Naive thymus-derived CD8-positive, alpha-beta T cell (primary cell): ENCODE results near the gene SLC16A9. TPM values are rescaled to one million over a fixed set of nuclear protein-coding genes. Genes with fewer than 3 reads are reported as not detected.
"Not testable (repeated sequence)": the region's sequence is repeated elsewhere in the genome, so short reads cannot be mapped to it uniquely, and the experiment has no call there.

Experiments used
- ATAC-seq, 2 donors: fragments of 150-1000 bp; cut with Tn5 transposase in 1 of 2; sonication (Bioruptor Pico), chemical (Tn5 transposase) in 1 of 2; 1 replicate in 1 of 2; 2 replicates in 1 of 2; pipeline ENCODE4 v1.10.0; 2021; ENCODE audit warnings: mild to moderate bottlenecking in 2 of 2, moderate library complexity in 2 of 2
- POLR2A ChIA-PET: fragments of 350-600 bp; sonication (Branson Sonifier 250); formaldehyde crosslinking; loops from one replicate; lab custom pipeline; 2021; ENCODE audit warnings: antibody characterized with exemption; lab: Charles Lee
- DNase-seq, 10 donors: peaks; one replicate each; pipeline versions ENCODE4 v3.0.0 to v3.0.0-alpha.2; 2020 to 2022
- H3K27ac Mint-ChIP-seq, 10 donors: one replicate each; pipeline ENCODE4 v1.8.0; 2020 to 2022; ENCODE audit warnings: mild to moderate bottlenecking in 10 of 10, mixed read lengths in 10 of 10, moderate library complexity in 4 of 10, inconsistent platforms in 1 of 10
- H3K27me3 Mint-ChIP-seq, 5 donors: one replicate each; pipeline ENCODE4 v1.8.0; 2021 to 2022; ENCODE audit warnings: mixed read lengths in 5 of 5
- H3K36me3 Mint-ChIP-seq, 3 donors: one replicate each; pipeline ENCODE4 v1.8.0; 2020 to 2022; ENCODE audit warnings: mixed read lengths in 3 of 3, mild to moderate bottlenecking in 2 of 3, inconsistent platforms in 1 of 3
- H3K4me1 Mint-ChIP-seq, 4 donors: one replicate each; pipeline ENCODE4 v1.8.0; 2021 to 2022; ENCODE audit warnings: mixed read lengths in 4 of 4
- H3K4me3 Mint-ChIP-seq, 10 donors: one replicate each; pipeline ENCODE4 v1.8.0; 2020 to 2022; ENCODE audit warnings: mild to moderate bottlenecking in 10 of 10, mixed read lengths in 10 of 10, moderate library complexity in 6 of 10, inconsistent platforms in 1 of 10
- H3K9me3 Mint-ChIP-seq, 9 donors: one replicate each; pipeline ENCODE4 v1.8.0; 2020 to 2022; ENCODE audit warnings: mixed read lengths in 9 of 9, mild to moderate bottlenecking in 3 of 9, inconsistent platforms in 1 of 9, moderate library complexity in 1 of 9
- polyA plus RNA-seq, 3 donors: library from polyadenylated mRNA; unstranded; fragments of 300-500 nt; fragmentation: Illumina TruSeq; gene quantifications; one replicate each; pipeline ENCODE4 v1.2.3, GENCODE V29; 2021
- total RNA-seq, 8 experiments: library from RNA in 2 of 8; stranded (reverse) in 2 of 8; gene quantifications; one replicate each; pipeline ENCODE4 v1.2.3 and lab custom pipeline; 2021 to 2026

Gene SLC16A9, protein sequence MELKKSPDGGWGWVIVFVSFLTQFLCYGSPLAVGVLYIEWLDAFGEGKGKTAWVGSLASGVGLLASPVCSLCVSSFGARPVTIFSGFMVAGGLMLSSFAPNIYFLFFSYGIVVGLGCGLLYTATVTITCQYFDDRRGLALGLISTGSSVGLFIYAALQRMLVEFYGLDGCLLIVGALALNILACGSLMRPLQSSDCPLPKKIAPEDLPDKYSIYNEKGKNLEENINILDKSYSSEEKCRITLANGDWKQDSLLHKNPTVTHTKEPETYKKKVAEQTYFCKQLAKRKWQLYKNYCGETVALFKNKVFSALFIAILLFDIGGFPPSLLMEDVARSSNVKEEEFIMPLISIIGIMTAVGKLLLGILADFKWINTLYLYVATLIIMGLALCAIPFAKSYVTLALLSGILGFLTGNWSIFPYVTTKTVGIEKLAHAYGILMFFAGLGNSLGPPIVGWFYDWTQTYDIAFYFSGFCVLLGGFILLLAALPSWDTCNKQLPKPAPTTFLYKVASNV
- total RNA-seq (not detected), polyA plus RNA-seq (not detected), total RNA-seq (lab: John Stamatoyannopoulos, UW) (0 to 0.76 (median 0.12) reads per million in 6 experiments)

DNA sequence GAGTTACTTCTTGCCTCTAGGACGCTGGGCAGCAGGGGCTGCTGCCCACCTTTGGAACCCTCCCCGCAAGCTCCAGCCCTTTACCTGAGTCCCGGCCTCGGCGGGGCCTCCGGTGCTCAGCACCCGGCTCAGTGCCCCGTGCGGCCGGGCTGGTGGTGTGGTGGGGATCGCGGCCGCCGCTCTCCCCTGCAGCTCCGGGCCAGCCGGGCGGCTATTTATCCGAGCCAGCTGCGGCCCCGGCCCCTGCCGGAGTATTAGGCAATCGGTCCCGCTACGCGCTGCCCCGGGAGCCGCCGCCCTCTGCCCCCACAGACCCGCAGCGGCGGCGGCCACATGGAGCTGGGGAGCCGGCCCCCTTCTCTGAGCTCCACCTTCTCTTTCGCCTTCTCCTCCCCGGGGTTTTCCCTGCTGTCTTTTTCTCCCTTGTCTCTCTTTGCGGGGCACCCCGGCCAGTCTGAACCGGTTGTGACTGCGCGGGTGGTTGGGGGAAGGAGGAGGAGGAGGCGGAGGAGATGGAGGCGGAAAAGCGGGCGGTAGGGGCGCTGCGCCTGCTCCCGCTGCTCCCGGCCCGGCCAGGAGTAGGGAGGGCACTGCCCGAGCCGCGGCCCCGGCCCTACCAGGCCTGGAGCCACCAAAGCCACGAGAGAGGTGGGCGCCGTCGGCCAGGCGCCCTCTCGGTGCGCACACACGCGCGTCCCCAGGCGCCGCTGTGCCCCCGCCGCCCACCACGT is at the start of gene SLC16A9:
Gene SLC16A9, minus strand, starts transcription at position 456 of the 731 bp plus-strand sequence. CDS start 25,559 bp downstream, outside the sequence.
- peak in 1 of 10 donors; percentile 4 for DNase-seq
- ATAC-seq = peak in 1 of 2 donors; percentile 52
- H3K27me3 Mint-ChIP-seq = peaks cover 17 to 89% (median 43%) of the 10 kb centered on the region in 5 donors
- peak within 1 kb of the TSS in 7 of 10 donors; percentile 19 to 62 (median 38) for H3K4me3 Mint-ChIP-seq
- H3K36me3 Mint-ChIP-seq = no peaks in the 10 kb centered on the region
- POLR2A ChIA-PET = no interaction called here
- H3K4me1 Mint-ChIP-seq = peaks cover 0 to 8% (median 3%) of the 10 kb centered on the region in 4 donors
- no peak within 1 kb of the TSS for H3K27ac Mint-ChIP-seq
- no peaks in the 10 kb centered on the region for H3K9me3 Mint-ChIP-seq

GRCh38 chr10:59757966-59758365 is 48.3 kb upstream of the SLC16A9 start:
- no peak overlapping the region for H3K4me3 Mint-ChIP-seq
- H3K27ac Mint-ChIP-seq = no peak overlapping the region
- H3K36me3 Mint-ChIP-seq = peaks cover 0 to 9% (median 0%) of the 10 kb centered on the region in 3 donors
- H3K9me3 Mint-ChIP-seq = peaks cover 0 to 19% (median 5%) of the 10 kb centered on the region in 9 donors
- no peaks in the 10 kb centered on the region for H3K4me1 Mint-ChIP-seq
- no peak for DNase-seq
- no peak for ATAC-seq
- H3K27me3 Mint-ChIP-seq = peaks cover 0 to 4% (median 0%) of the 10 kb centered on the region in 5 donors
- POLR2A ChIA-PET = no interaction called here

GRCh38 chr10:59754951-59755350 is 45.3 kb upstream of the SLC16A9 start:
- Mint-ChIP-seq H3K4me1 (no peaks in the 10 kb centered on the region), H3K4me3 (no peak overlapping the region)

GRCh38 chr10:59753267-59753666 is 43.6 kb upstream of the SLC16A9 start, which contains the start of gene MRLN:
Gene MRLN (minus strand): TSS chr10:59753455.
- Mint-ChIP-seq H3K9me3 (no peaks in the 10 kb centered on the region), H3K27me3 (peaks cover 0 to 17% (median 12%) of the 10 kb centered on the region in 5 donors), H3K4me3 (no peak within 1 kb of the TSS), H3K27ac (no peak within 1 kb of the TSS), H3K36me3 (no peaks in the 10 kb centered on the region), H3K4me1 (no peaks in the 10 kb centered on the region)
- ATAC-seq = no peak
- DNase-seq = no peak
- POLR2A ChIA-PET = no interaction called here

More at GRCh38 chr10:59754951-59755350, 45.3 kb upstream of the SLC16A9 start:
- Mint-ChIP-seq H3K9me3 (peaks cover 0 to 9% (median 0%) of the 10 kb centered on the region in 9 donors), H3K27ac (no peak overlapping the region), H3K36me3 (no peaks in the 10 kb centered on the region), H3K27me3 (peaks cover 0 to 10% (median 8%) of the 10 kb centered on the region in 5 donors)
- DNase-seq (no peak), ATAC-seq (no peak)
- POLR2A ChIA-PET = no interaction called here

- no peak overlapping the region for H3K27ac Mint-ChIP-seq
- H3K9me3 Mint-ChIP-seq = no peaks in the 10 kb centered on the region
- no peak for DNase-seq
- ATAC-seq = no peak
- POLR2A ChIA-PET = no interaction called here
- no peaks in the 10 kb centered on the region for H3K36me3 Mint-ChIP-seq
- no peak overlapping the region for H3K4me3 Mint-ChIP-seq
- H3K27me3 Mint-ChIP-seq = peaks cover 2 to 26% (median 13%) of the 10 kb centered on the region in 5 donors
- no peaks in the 10 kb centered on the region for H3K4me1 Mint-ChIP-seq
These were observed 42.8 kb upstream of the SLC16A9 start for GRCh38 chr10:59752278-59752940.

DNA sequence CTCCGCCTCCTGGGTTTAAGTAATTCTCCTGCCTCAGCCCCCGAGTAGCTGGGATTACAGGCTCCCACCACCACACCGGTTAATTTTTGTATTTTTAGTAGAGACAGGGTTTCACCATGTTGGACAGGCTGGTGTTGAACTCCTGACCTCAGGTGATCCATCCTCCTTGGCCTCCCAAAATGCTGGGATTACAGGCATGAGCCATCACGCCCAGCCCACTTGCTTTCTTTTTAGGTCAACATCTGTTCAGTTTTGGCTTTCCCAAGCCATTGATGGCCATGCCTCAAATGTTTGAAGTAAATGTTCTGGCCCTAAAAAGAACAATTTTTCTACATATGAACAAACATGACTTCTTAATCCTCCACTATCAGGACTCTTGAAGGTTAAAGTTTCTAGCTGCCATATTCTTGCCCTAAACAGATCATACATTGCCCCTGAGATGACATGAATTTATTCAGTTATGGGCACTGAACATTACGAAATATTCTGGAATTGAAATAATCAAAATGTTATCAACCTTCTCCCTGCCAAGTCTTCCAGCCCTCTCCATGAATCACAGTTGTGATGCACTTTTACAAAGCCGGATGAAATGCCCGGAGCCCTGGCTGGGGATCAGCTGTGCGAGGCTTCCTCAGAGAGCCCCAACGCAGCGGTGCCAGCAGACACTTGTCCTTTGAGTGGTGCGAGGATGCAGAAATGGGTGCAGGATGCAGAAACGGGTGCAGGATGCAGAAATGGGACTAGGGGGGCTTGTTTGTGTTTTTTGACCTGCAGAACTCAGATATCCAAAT is 40.7 kb upstream of the SLC16A9 start:
- no peak for ATAC-seq
- H3K4me3 Mint-ChIP-seq = no peak overlapping the region
- H3K9me3 Mint-ChIP-seq = peaks cover 0 to 4% (median 0%) of the 10 kb centered on the region in 9 donors
- POLR2A ChIA-PET = no interaction called here
- peaks cover 3 to 32% (median 13%) of the 10 kb centered on the region in 5 donors for H3K27me3 Mint-ChIP-seq
- no peak for DNase-seq
- no peaks in the 10 kb centered on the region for H3K36me3 Mint-ChIP-seq
- peak overlapping the region in 1 of 10 donors; percentile 50 for H3K27ac Mint-ChIP-seq
- H3K4me1 Mint-ChIP-seq = no peaks in the 10 kb centered on the region

DNA sequence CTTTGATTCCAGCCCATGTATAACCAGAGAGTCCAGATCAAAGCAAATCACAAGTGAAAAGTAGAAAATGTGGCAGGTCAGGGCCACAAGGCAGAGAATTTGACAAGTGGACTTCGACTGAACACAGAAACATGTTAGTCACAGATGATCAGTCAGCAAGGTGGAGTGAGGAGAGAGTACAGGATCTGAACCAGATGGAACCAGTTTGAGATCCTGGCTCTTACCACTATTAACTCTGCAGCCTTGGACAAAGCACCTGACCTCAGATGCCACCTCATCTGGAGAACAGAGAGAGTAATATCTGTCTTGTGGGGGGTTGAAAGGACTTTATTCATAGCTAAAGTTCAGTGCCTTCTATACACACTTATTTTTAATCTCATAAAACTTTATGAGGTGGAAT is 39.2 kb upstream of the SLC16A9 start:
- Mint-ChIP-seq H3K4me3 (no peak overlapping the region), H3K36me3 (no peaks in the 10 kb centered on the region), H3K4me1 (no peaks in the 10 kb centered on the region), H3K27me3 (peaks cover 3 to 32% (median 13%) of the 10 kb centered on the region in 5 donors), H3K27ac (no peak overlapping the region), H3K9me3 (peaks cover 0 to 10% (median 0%) of the 10 kb centered on the region in 9 donors)
- no peak for DNase-seq
- POLR2A ChIA-PET = no interaction called here
- no peak for ATAC-seq

GRCh38 chr10:59745163-59745650 is 35.6 kb upstream of the SLC16A9 start:
- ATAC-seq (no peak), DNase-seq (no peak)
- H3K4me3 Mint-ChIP-seq = no peak overlapping the region
- no peak overlapping the region for H3K27ac Mint-ChIP-seq
- no peaks in the 10 kb centered on the region for H3K36me3 Mint-ChIP-seq
- H3K9me3 Mint-ChIP-seq = peaks cover 0 to 22% (median 2%) of the 10 kb centered on the region in 9 donors
- POLR2A ChIA-PET = no interaction called here
- H3K27me3 Mint-ChIP-seq = peaks cover 1 to 24% (median 6%) of the 10 kb centered on the region in 5 donors
- no peaks in the 10 kb centered on the region for H3K4me1 Mint-ChIP-seq

DNA sequence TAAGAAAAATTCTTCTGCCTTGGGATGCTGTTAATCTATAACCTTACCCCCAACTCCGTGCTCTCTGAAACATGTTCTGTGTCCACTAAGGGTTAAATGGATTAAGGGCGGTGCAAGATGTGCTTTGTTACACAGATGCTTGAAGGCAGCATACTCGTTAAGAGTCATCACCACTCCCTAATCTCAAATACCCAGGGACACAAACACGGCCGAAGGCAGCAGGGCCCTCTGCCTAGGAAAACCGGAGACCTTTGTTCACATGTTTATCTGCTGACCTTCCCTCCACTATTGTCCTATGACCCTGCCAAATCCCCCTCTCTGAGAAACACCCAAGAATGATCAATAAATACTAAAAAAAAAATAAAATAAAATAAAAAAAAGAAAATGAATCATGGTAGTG is 35.1 kb upstream of the SLC16A9 start:
- DNase-seq, POLR2A ChIA-PET, ATAC-seq, H3K4me1 Mint-ChIP-seq, H3K27ac Mint-ChIP-seq, H3K36me3 Mint-ChIP-seq, H3K4me3 Mint-ChIP-seq: not testable (repeated sequence)
- H3K27me3 Mint-ChIP-seq = peaks cover 1 to 23% (median 5%) of the 10 kb centered on the region in 5 donors
- H3K9me3 Mint-ChIP-seq = peaks cover 0 to 22% (median 2%) of the 10 kb centered on the region in 9 donors

DNA sequence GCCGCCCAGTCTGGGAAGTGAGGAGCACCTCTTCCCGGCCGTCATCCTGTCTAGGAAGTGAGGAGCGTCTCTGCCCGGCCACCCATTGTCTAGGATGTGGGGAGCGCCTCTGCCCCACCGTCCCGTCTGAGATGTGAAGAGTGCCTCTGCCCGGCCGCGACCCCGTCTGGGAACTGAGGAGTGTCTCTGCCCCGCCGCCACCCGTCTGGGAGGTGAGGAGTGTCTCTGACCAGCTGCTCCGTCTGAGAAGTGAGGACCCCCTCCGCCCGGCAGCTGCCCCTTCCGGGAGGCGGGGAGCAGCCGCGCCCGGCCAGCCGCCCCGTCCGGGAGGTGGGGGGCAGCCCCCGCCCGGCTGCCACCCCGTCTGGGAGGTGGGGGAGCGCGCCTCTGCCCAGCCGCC is 34.5 kb upstream of the SLC16A9 start:
- Mint-ChIP-seq H3K9me3 (peaks cover 0 to 22% (median 2%) of the 10 kb centered on the region in 9 donors), H3K27me3 (peaks cover 0 to 23% (median 5%) of the 10 kb centered on the region in 5 donors)
- H3K36me3 Mint-ChIP-seq, ATAC-seq, DNase-seq, POLR2A ChIA-PET, H3K27ac Mint-ChIP-seq, H3K4me3 Mint-ChIP-seq, H3K4me1 Mint-ChIP-seq: not testable (repeated sequence)

- Mint-ChIP-seq H3K9me3 (peaks cover 0 to 22% (median 2%) of the 10 kb centered on the region in 9 donors), H3K4me1 (no peaks in the 10 kb centered on the region), H3K4me3 (no peak overlapping the region), H3K27ac (no peak overlapping the region), H3K36me3 (no peaks in the 10 kb centered on the region), H3K27me3 (peaks cover 0 to 8% (median 3%) of the 10 kb centered on the region in 5 donors)
- POLR2A ChIA-PET = no interaction called here
- ATAC-seq (no peak), DNase-seq (no peak)
These were observed 31.9 kb upstream of the SLC16A9 start for GRCh38 chr10:59741583-59741982.
